GM18502 (cell line): Measurements from ENCODE around the gene HSD17B1.

ENCODE experiments used
- ATAC-seq: cut with Tn5 transposase; IDR thresholded peaks from one replicate; pipeline ENCODE4 v1.9.1; 2021; ENCODE audit warnings: mild to moderate bottlenecking; ENCODE audit not compliant: unreplicated experiment, poor library complexity

Gene HSD17B1

GRCh38 chr17:42564815-42565522 is 12.2 kb downstream of the HSD17B1 start:
- no peak for ATAC-seq

GRCh38 chr17:42565523-42566214 is 12.9 kb downstream of the HSD17B1 start:
- ATAC-seq = no peak

GRCh38 chr17:42566215-42566882 is 13.6 kb downstream of the HSD17B1 start:
- no peak for ATAC-seq

- peak; percentile 61 for ATAC-seq
Observed at GRCh38 chr17:42566883-42567573, 14.3 kb downstream of the HSD17B1 start, which contains the start of gene MLX. TSS of gene MLX (plus strand) at chr17:42567100. CDS start at chr17:42567125, 25 bp downstream.

- ATAC-seq = no peak
Observed at GRCh38 chr17:42568341-42569111, 15.8 kb downstream of the HSD17B1 start.

GRCh38 chr17:42571435-42572225 is 18.9 kb downstream of the HSD17B1 start:
- no peak for ATAC-seq

GRCh38 chr17:42573095-42573494 is 20.4 kb downstream of the HSD17B1 start:
- no peak for ATAC-seq

- ATAC-seq = no peak
Observed at GRCh38 chr17:42574463-42574862, 21.7 kb downstream of the HSD17B1 start.

- ATAC-seq = no peak
Observed at GRCh38 chr17:42577140-42577531, 24.4 kb downstream of the HSD17B1 start.

GRCh38 chr17:42577532-42578281 is 25.0 kb downstream of the HSD17B1 start, which contains the start of gene PSMC3IP:
TSS of gene PSMC3IP (minus strand) at chr17:42577729. CDS start at chr17:42577686, 43 bp downstream.
- ATAC-seq = peak; percentile 72

GRCh38 chr17:42578282-42578869 is 25.7 kb downstream of the HSD17B1 start:
- peak; percentile 44 for ATAC-seq

- ATAC-seq = no peak
Observed at GRCh38 chr17:42579794-42580551, 27.2 kb downstream of the HSD17B1 start.

GRCh38 chr17:42581744-42582270 is 29.1 kb downstream of the HSD17B1 start:
- ATAC-seq = no peak

- ATAC-seq = no peak
Observed at GRCh38 chr17:42584880-42585279, 32.2 kb downstream of the HSD17B1 start.

GRCh38 chr17:42585353-42585752 is 32.6 kb downstream of the HSD17B1 start:
- no peak for ATAC-seq

GRCh38 chr17:42586514-42587230 is 33.9 kb downstream of the HSD17B1 start:
- peak; percentile 53 for ATAC-seq
